H9 (cell line): ENCODE results near the gene HCST. TPM values are rescaled to one million over a fixed set of nuclear protein-coding genes. Genes with fewer than 3 reads are reported as not detected.

Experiments used
- DNase-seq: peaks from one replicate; pipeline ENCODE4 v3.0.0-alpha.2; 2017
- H2AFZ ChIP-seq: one replicate; pipeline ENCODE4 v1.6.1; 2013; ENCODE audit warnings: mild to moderate bottlenecking, low read length, control low read depth, moderate library complexity
- H2AK5ac ChIP-seq: 2 replicates; pipeline ENCODE4 v1.6.1; 2013; ENCODE audit warnings: low read length, control low read depth, mixed read lengths; ENCODE audit not compliant: insufficient read length
- H2BK120ac ChIP-seq: one replicate; pipeline ENCODE4 v1.6.1; 2013; ENCODE audit warnings: low read depth, mild to moderate bottlenecking, low read length, control low read depth, inconsistent platforms; ENCODE audit not compliant: poor library complexity, severe bottlenecking
- H2BK12ac ChIP-seq: 2 replicates; pipeline ENCODE4 v1.6.1; 2013; ENCODE audit warnings: low read length, control low read depth, mixed read lengths, low read depth; ENCODE audit not compliant: insufficient read length
- H2BK15ac ChIP-seq: 2 replicates; pipeline ENCODE4 v1.6.1; 2013; ENCODE audit warnings: low read depth, low read length, control low read depth
- H2BK20ac ChIP-seq: one replicate; pipeline ENCODE4 v1.6.1; 2013; ENCODE audit warnings: low read depth, mild to moderate bottlenecking, low read length, control low read depth, inconsistent platforms; ENCODE audit not compliant: poor library complexity, severe bottlenecking
- H2BK5ac ChIP-seq: 2 replicates; pipeline ENCODE4 v1.6.1; 2013; ENCODE audit warnings: low read length, control low read depth, mixed read lengths; ENCODE audit not compliant: insufficient read length
- H3K14ac ChIP-seq: 2 replicates; pipeline ENCODE4 v1.6.1; 2013; ENCODE audit warnings: low read length, control low read depth; ENCODE audit not compliant: insufficient read depth
- H3K18ac ChIP-seq: 2 replicates; pipeline ENCODE4 v1.6.1; 2013; ENCODE audit warnings: low read depth, mild to moderate bottlenecking, mixed read lengths, low read length, control low read depth; ENCODE audit not compliant: insufficient read length
- H3K23ac ChIP-seq: 2 replicates; pipeline ENCODE4 v1.6.1; 2013; ENCODE audit warnings: low read length, control low read depth, mixed read lengths, low read depth; ENCODE audit not compliant: insufficient read length
- H3K23me2 ChIP-seq: 2 replicates; pipeline ENCODE4 v1.6.1; 2013; ENCODE audit warnings: low read depth, mild to moderate bottlenecking, mixed read lengths, low read length, control low read depth; ENCODE audit not compliant: insufficient read length, poor library complexity, severe bottlenecking
- H3K27ac ChIP-seq: 2 replicates; pipeline ENCODE4 v1.5.1; 2013; ENCODE audit warnings: low read length, control low read depth, mixed read lengths, low read depth; ENCODE audit not compliant: insufficient read length
- H3K27me3 ChIP-seq: 2 replicates; pipeline ENCODE4 v1.6.1; 2013; ENCODE audit warnings: low read length, control low read depth, inconsistent platforms; ENCODE audit not compliant: insufficient read depth
- H3K4ac ChIP-seq: 2 replicates; pipeline ENCODE4 v1.6.1; 2013; ENCODE audit warnings: low read depth, mild to moderate bottlenecking, control low read depth, inconsistent platforms, low read length, moderate library complexity
- H3K4me1 ChIP-seq: 2 replicates; pipeline ENCODE4 v1.6.1; 2013; ENCODE audit warnings: low read length, control low read depth, inconsistent platforms; ENCODE audit not compliant: insufficient read depth
- H3K4me2 ChIP-seq: 2 replicates; pipeline ENCODE4 v1.6.1; 2013; ENCODE audit warnings: low read length, control low read depth, mixed read lengths; ENCODE audit not compliant: insufficient read length, insufficient read depth
- H3K56ac ChIP-seq: 2 replicates; pipeline ENCODE4 v1.6.1; 2013; ENCODE audit warnings: low read depth, mild to moderate bottlenecking, mixed read lengths, low read length, control low read depth; ENCODE audit not compliant: insufficient read length
- H3K79me1 ChIP-seq: 2 replicates; pipeline ENCODE4 v1.6.1; 2013; ENCODE audit warnings: low read depth, mild to moderate bottlenecking, moderate library complexity, low read length, control low read depth, inconsistent platforms; ENCODE audit not compliant: insufficient read depth, poor library complexity, severe bottlenecking
- H3K79me2 ChIP-seq: 2 replicates; pipeline ENCODE4 v1.6.1; 2013; ENCODE audit warnings: low read length, control low read depth, inconsistent platforms; ENCODE audit not compliant: insufficient read depth
- H3K9ac ChIP-seq: 2 replicates; pipeline ENCODE4 v1.6.1; 2013; ENCODE audit warnings: low read length, control low read depth, mixed read lengths; ENCODE audit not compliant: insufficient read length; ENCODE audit errors: extremely low read depth
- H3K9me3 ChIP-seq: one replicate; pipeline ENCODE4 v1.6.1; 2013; ENCODE audit warnings: low read depth, low read length, inconsistent platforms; ENCODE audit not compliant: control insufficient read depth
- H3T11ph ChIP-seq: one replicate; pipeline ENCODE4 v1.6.1; 2013; ENCODE audit warnings: mild to moderate bottlenecking, low read length, control low read depth, inconsistent platforms
- H4K20me1 ChIP-seq: one replicate; pipeline ENCODE4 v1.6.1; 2013; ENCODE audit not compliant: control insufficient read depth, insufficient read length, insufficient read depth
- H4K5ac ChIP-seq: 2 replicates; pipeline ENCODE4 v1.6.1; 2013; ENCODE audit warnings: low read depth, mild to moderate bottlenecking, mixed read lengths, low read length, control low read depth; ENCODE audit not compliant: insufficient read length
- H4K8ac ChIP-seq: replicated peaks from 2 replicates; pipeline ENCODE4 v1.6.1; 2013; ENCODE audit warnings: low read length, control low read depth, mixed read lengths, low read depth; ENCODE audit not compliant: insufficient read length
- H4K91ac ChIP-seq: 2 replicates; pipeline ENCODE4 v1.6.1; 2013; ENCODE audit warnings: low read depth, mild to moderate bottlenecking, moderate library complexity, mixed read lengths, low read length, control low read depth; ENCODE audit not compliant: insufficient read length
- H3K27ac Mint-ChIP-seq, 3 experiments: 2 replicates in 2 of 3; 3 replicates in 1 of 3; pipeline ENCODE4 v1.8.0; 2020 to 2021; ENCODE audit warnings: mixed read lengths in 3 of 3, mild to moderate bottlenecking in 1 of 3, moderate library complexity in 1 of 3
- H3K27me3 Mint-ChIP-seq: 2 replicates; pipeline ENCODE4 v1.8.0; 2021; ENCODE audit warnings: low read depth, mild to moderate bottlenecking, moderate library complexity, mixed read lengths
- H3K36me3 Mint-ChIP-seq, 3 experiments: 2 replicates in 2 of 3; 3 replicates in 1 of 3; pipeline ENCODE4 v1.8.0; 2020 to 2021; ENCODE audit warnings: low read depth in 3 of 3, mixed read lengths in 3 of 3; ENCODE audit not compliant: insufficient read depth in 1 of 3
- H3K4me1 Mint-ChIP-seq, 2 experiments: 2 replicates each; pipeline ENCODE4 v1.8.0; 2020; ENCODE audit warnings: mixed read lengths in 2 of 2
- H3K4me3 Mint-ChIP-seq, 2 experiments: 2 replicates in 1 of 2; 3 replicates in 1 of 2; pipeline ENCODE4 v1.8.0; 2020 to 2021; ENCODE audit warnings: mild to moderate bottlenecking in 2 of 2, mixed read lengths in 2 of 2, moderate library complexity in 1 of 2
- H3K9me3 Mint-ChIP-seq, 2 experiments: 2 replicates in 1 of 2; 3 replicates in 1 of 2; pipeline ENCODE4 v1.8.0; 2020; ENCODE audit warnings: mild to moderate bottlenecking in 2 of 2, mixed read lengths in 2 of 2, moderate library complexity in 1 of 2
- WGBS: extraction: QIAGEN DNeasy Blood & Tissue Kit; methylation state at CpG from one replicate; pipeline ENCODE4 v1.1.7; 2013; ENCODE audit warnings: missing lambda C conversion rate, low lambda C conversion rate, mixed read lengths; ENCODE audit not compliant: insufficient read length; ENCODE audit errors: extremely low coverage; 5-methylcytosine and 5-hydroxymethylcytosine counted together
- total RNA-seq: library from RNA; stranded (reverse); gene quantifications from 2 replicates; pipeline ENCODE4 v1.2.1, GENCODE V29; 2021
- TF ChIP-seq, protein P1 (sequence below): fragments of 200-600 bp; sonication (generic); conservative IDR thresholded peaks from 3 replicates; pipeline ENCODE4 v1.8.0; 2021; ENCODE audit warnings: antibody characterized with exemption, mild to moderate bottlenecking

HCST gene
- total RNA-seq, 1 experiment from 2014 or later, result 0.68 TPM

DNA sequence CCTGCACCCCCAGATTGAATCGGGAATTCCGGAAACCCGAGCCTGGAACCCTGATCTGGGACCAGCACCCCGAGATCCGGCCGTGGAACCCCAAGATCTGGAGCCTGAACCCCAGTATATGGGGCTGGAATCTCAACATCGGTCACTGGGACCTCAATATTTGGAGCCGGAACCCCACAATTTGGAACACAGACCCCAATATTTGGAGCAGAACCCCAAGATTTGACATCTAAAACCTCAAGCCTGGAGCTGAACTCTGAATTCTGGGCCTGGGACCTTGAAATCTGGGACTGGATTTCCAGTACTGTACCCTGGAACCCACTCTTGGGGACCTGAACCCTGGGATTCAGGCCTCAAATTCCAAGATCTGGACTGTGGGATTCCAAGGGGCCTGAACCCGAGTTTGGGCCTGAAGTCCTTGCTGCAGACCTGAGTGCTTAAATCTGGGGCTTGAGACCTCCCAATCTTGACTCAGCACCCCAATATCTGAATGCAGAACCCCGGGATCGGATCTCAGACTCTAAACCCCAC is 34.5 kb downstream of the HCST start:
- no peak overlapping the region for H2AFZ ChIP-seq
- H3K36me3 Mint-ChIP-seq, result peaks cover 7 to 18% (median 10%) of the 10 kb centered on the region in 3 experiments; a peak in 6 of 7 replicates

More for the DNA sequence above, 34.5 kb downstream of the HCST start:
- no peak overlapping the region for H2AK5ac ChIP-seq
- no peak overlapping the region for H3K23ac ChIP-seq
- H3K4me2 ChIP-seq, result peak overlapping the region; percentile 78
- no peaks in the 10 kb centered on the region for H3K9me3 Mint-ChIP-seq
- no peak overlapping the region for H3K14ac ChIP-seq
- peaks cover 24% of the 10 kb centered on the region for H3K23me2 ChIP-seq
- no peak overlapping the region for H2BK20ac ChIP-seq
- no peaks in the 10 kb centered on the region for H3K79me1 ChIP-seq
- no peaks in the 10 kb centered on the region for H3K27me3 ChIP-seq
- H3K56ac ChIP-seq, result no peak overlapping the region
- H3K4me1 Mint-ChIP-seq, result peaks cover 34 to 35% of the 10 kb centered on the region in 2 experiments
- H3K27ac Mint-ChIP-seq, result no peak overlapping the region
- no peak for DNase-seq
- no peak overlapping the region for H4K8ac ChIP-seq
- no peak overlapping the region for H3K18ac ChIP-seq
- no peak overlapping the region for H2BK15ac ChIP-seq
- H4K20me1 ChIP-seq, result no peaks in the 10 kb centered on the region
- H2BK12ac ChIP-seq, result no peak overlapping the region
- H3K27ac ChIP-seq, result no peak overlapping the region
- H3K79me2 ChIP-seq, result no peaks in the 10 kb centered on the region
- H3K9me3 ChIP-seq, result no peaks in the 10 kb centered on the region
- H3K4ac ChIP-seq, result no peak overlapping the region
- WGBS, result no CpG with 5 or more reads among the region's 11 CpGs
- TF ChIP-seq, protein P1, sequence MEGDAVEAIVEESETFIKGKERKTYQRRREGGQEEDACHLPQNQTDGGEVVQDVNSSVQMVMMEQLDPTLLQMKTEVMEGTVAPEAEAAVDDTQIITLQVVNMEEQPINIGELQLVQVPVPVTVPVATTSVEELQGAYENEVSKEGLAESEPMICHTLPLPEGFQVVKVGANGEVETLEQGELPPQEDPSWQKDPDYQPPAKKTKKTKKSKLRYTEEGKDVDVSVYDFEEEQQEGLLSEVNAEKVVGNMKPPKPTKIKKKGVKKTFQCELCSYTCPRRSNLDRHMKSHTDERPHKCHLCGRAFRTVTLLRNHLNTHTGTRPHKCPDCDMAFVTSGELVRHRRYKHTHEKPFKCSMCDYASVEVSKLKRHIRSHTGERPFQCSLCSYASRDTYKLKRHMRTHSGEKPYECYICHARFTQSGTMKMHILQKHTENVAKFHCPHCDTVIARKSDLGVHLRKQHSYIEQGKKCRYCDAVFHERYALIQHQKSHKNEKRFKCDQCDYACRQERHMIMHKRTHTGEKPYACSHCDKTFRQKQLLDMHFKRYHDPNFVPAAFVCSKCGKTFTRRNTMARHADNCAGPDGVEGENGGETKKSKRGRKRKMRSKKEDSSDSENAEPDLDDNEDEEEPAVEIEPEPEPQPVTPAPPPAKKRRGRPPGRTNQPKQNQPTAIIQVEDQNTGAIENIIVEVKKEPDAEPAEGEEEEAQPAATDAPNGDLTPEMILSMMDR, result no peak
- no peak overlapping the region for H4K5ac ChIP-seq
- H3K4me3 Mint-ChIP-seq, result peak overlapping the region; percentile 67 to 79
- no peak overlapping the region for H4K91ac ChIP-seq
- H3T11ph ChIP-seq, result no peak overlapping the region
- H3K4me1 ChIP-seq, result peaks cover 7% of the 10 kb centered on the region; the same call in 1 of the 2 replicates
- H3K9ac ChIP-seq, result peak overlapping the region; percentile 42
- H3K27me3 Mint-ChIP-seq, result peaks cover 5% of the 10 kb centered on the region
- no peak overlapping the region for H2BK5ac ChIP-seq
- no peak overlapping the region for H2BK120ac ChIP-seq
